SKM-1 treated with dmso at 0.1 percent for 144 hours (cell line): ENCODE data around the gene SCLY.

Experiments used
- DNase-seq: peaks from one replicate; lab custom pipeline; 2025; ENCODE audit not compliant: unreplicated experiment; lab: John Stamatoyannopoulos, UW

SCLY gene

GRCh38 chr2:238137885-238138284, 77.1 kb downstream of the SCLY start:
- DNase-seq = no peak

GRCh38 chr2:238138331-238139195, 77.8 kb downstream of the SCLY start, which contains the start of gene KLHL30:
Gene KLHL30, plus strand, starts transcription at chr2:238138668. Its CDS starts 2,087 bp downstream, at chr2:238140755.
- no peak for DNase-seq

GRCh38 chr2:238139196-238140039, 78.6 kb downstream of the SCLY start:
- no peak for DNase-seq

- DNase-seq = no peak
Observed at GRCh38 chr2:238140040-238140439, 79.2 kb downstream of the SCLY start.

GRCh38 chr2:238140721-238141540, 80.1 kb downstream of the SCLY start:
- no peak for DNase-seq

- DNase-seq = no peak
Observed at GRCh38 chr2:238141541-238142318, 80.9 kb downstream of the SCLY start.

- no peak for DNase-seq
Observed at GRCh38 chr2:238142382-238143205, 81.8 kb downstream of the SCLY start.

GRCh38 chr2:238143239-238143951, 82.6 kb downstream of the SCLY start:
- no peak for DNase-seq

GRCh38 chr2:238144262-238144661, 83.5 kb downstream of the SCLY start:
- no peak for DNase-seq

- DNase-seq = no peak
Observed at GRCh38 chr2:238145046-238145445, 84.2 kb downstream of the SCLY start.

GRCh38 chr2:238145851-238146250, 85.0 kb downstream of the SCLY start:
- DNase-seq = no peak

GRCh38 chr2:238146884-238147544, 86.2 kb downstream of the SCLY start:
- no peak for DNase-seq

- DNase-seq = no peak
Observed at GRCh38 chr2:238148981-238149380, 88.2 kb downstream of the SCLY start.
